H1 (cell line): ENCODE data around the gene OASL. TPM values are rescaled to one million over a fixed set of nuclear protein-coding genes. Genes with fewer than 3 reads are reported as not detected.

Experiments
- CTCF ChIA-PET: fragments of 300-600 bp; sonication (Branson Sonifier 250); formaldehyde crosslinking; loops from one replicate; lab custom pipeline; 2021; ENCODE audit not compliant: partially characterized antibody; lab: Charles Lee
- POLR2A ChIA-PET: fragments of 300-600 bp; sonication (Branson Sonifier 250); formaldehyde crosslinking; loops from one replicate; lab custom pipeline; 2021; ENCODE audit warnings: inconsistent platforms; ENCODE audit not compliant: partially characterized antibody; lab: Charles Lee
- DNase-seq, 2 experiments: peaks; one replicate each; pipeline versions ENCODE4 v3.0.0 to v3.0.0-alpha.2; 2010 to 2022; ENCODE audit warnings: low spot score in 2 of 2, low read depth in 1 of 2, mixed read lengths in 1 of 2
- FAIRE-seq: peaks from 2 replicates; lab custom pipeline; 2011; peaks lifted over from hg19 to GRCh38; lab: Jason Lieb, UNC
- H2AFZ ChIP-seq: 2 replicates; pipeline ENCODE4 v1.8.1; 2012; ENCODE audit warnings: low read length, inconsistent platforms
- H2AK5ac ChIP-seq: 2 replicates; pipeline ENCODE4 v1.6.1; 2013; ENCODE audit warnings: low read depth, low read length
- H2BK120ac ChIP-seq: replicated peaks from 2 replicates; pipeline ENCODE3; 2013; ENCODE audit warnings: low read depth, low read length, inconsistent platforms
- H2BK12ac ChIP-seq: 2 replicates; pipeline ENCODE4 v1.6.1; 2013; ENCODE audit warnings: low read depth, low read length
- H2BK15ac ChIP-seq: 2 replicates; pipeline ENCODE4 v1.6.1; 2013; ENCODE audit warnings: low read length
- H2BK20ac ChIP-seq: 2 replicates; pipeline ENCODE4 v1.6.1; 2013; ENCODE audit warnings: low read length
- H2BK5ac ChIP-seq: 2 replicates; pipeline ENCODE4 v1.6.1; 2013; ENCODE audit warnings: low read depth, low read length
- H3K14ac ChIP-seq: 2 replicates; pipeline ENCODE4 v1.6.1; 2013; ENCODE audit warnings: inconsistent platforms; ENCODE audit not compliant: insufficient read length
- H3K18ac ChIP-seq: 2 replicates; pipeline ENCODE4 v1.6.1; 2013; ENCODE audit warnings: low read length; ENCODE audit errors: extremely low read depth
- H3K23ac ChIP-seq: 2 replicates; pipeline ENCODE4 v1.6.1; 2013; ENCODE audit warnings: inconsistent platforms; ENCODE audit not compliant: insufficient read length
- H3K23me2 ChIP-seq: 2 replicates; pipeline ENCODE4 v1.6.1; 2013; ENCODE audit warnings: low read depth, low read length
- H3K27ac ChIP-seq: 2 replicates; pipeline ENCODE4 v1.6.1; 2011; ENCODE audit warnings: low read depth, low read length, inconsistent platforms
- H3K27me3 ChIP-seq, 4 experiments: replicated peaks in 1 of 4; 1 replicate in 1 of 4; 2 replicates in 3 of 4; pipeline versions ENCODE4 v1.6.1 to v1.8.1; 2011 to 2013; ENCODE audit warnings: low read length in 3 of 4, mild to moderate bottlenecking in 3 of 4, inconsistent platforms in 2 of 4, mixed read lengths in 2 of 4, moderate library complexity in 1 of 4; ENCODE audit not compliant: control insufficient read depth in 3 of 4, insufficient read depth in 3 of 4; ENCODE audit errors: extremely low read depth in 1 of 4
- H3K36me3 ChIP-seq, 4 experiments: 2 replicates each; pipeline versions ENCODE4 v1.6.1 to v1.8.1; 2011 to 2013; ENCODE audit warnings: mild to moderate bottlenecking in 4 of 4, low read length in 3 of 4, moderate library complexity in 2 of 4, control low read depth in 1 of 4, inconsistent platforms in 1 of 4; ENCODE audit not compliant: insufficient read depth in 4 of 4, control insufficient read depth in 2 of 4
- H3K4ac ChIP-seq: replicated peaks from 2 replicates; pipeline ENCODE3; 2013; ENCODE audit warnings: low read length, low read depth, mixed read lengths, inconsistent platforms; ENCODE audit not compliant: insufficient read length
- H3K4me1 ChIP-seq, 4 experiments: replicated peaks in 1 of 4; 1 replicate in 1 of 4; 2 replicates in 3 of 4; pipeline versions ENCODE4 v1.6.1 to v1.8.1; 2011 to 2013; ENCODE audit warnings: low read length in 3 of 4, inconsistent platforms in 2 of 4, mixed read lengths in 1 of 4; ENCODE audit not compliant: insufficient read depth in 4 of 4, control insufficient read depth in 3 of 4
- H3K4me2 ChIP-seq, 2 experiments: 2 replicates each; pipeline versions ENCODE4 v1.6.1 to v1.8.1; 2011 to 2013; ENCODE audit warnings: low read depth in 2 of 2, low read length in 2 of 2, control low read depth in 1 of 2, inconsistent platforms in 1 of 2, mild to moderate bottlenecking in 1 of 2; ENCODE audit not compliant: insufficient read depth in 1 of 2
- H3K4me3 ChIP-seq, 4 experiments: fragments of 200-600, 300-600 bp in 1 of 4; sonication (generic), shearing (Covaris generic), sonication (Bioruptor Twin) in 1 of 4; 2 replicates each; pipeline versions ENCODE4 v1.5.1 to v1.8.1; 2011 to 2016; ENCODE audit warnings: low read length in 4 of 4, low read depth in 3 of 4, control low read depth in 2 of 4, inconsistent platforms in 2 of 4, mild to moderate bottlenecking in 2 of 4, mixed read lengths in 1 of 4, moderate library complexity in 1 of 4; ENCODE audit not compliant: insufficient read depth in 2 of 4; ENCODE audit errors: extremely low read depth in 1 of 4
- H3K56ac ChIP-seq: replicated peaks from 2 replicates; pipeline ENCODE3; 2013; ENCODE audit warnings: low read depth, mild to moderate bottlenecking, mixed read lengths, low read length, inconsistent platforms; ENCODE audit not compliant: insufficient read length
- H3K79me1 ChIP-seq: 2 replicates; pipeline ENCODE4 v1.6.1; 2013; ENCODE audit warnings: low read depth, low read length, control low read depth
- H3K79me2 ChIP-seq, 2 experiments: 2 replicates each; pipeline versions ENCODE4 v1.6.1 to v1.8.1; 2012 to 2013; ENCODE audit warnings: low read length in 2 of 2, mild to moderate bottlenecking in 2 of 2, inconsistent platforms in 1 of 2; ENCODE audit not compliant: insufficient read depth in 2 of 2, control insufficient read depth in 1 of 2
- H3K9ac ChIP-seq, 4 experiments: replicated peaks in 1 of 4; 1 replicate in 1 of 4; 2 replicates in 3 of 4; pipeline versions ENCODE4 v1.6.1 to v1.8.1; 2011 to 2013; ENCODE audit warnings: low read depth in 3 of 4, low read length in 3 of 4, control low read depth in 2 of 4, mild to moderate bottlenecking in 2 of 4, moderate library complexity in 2 of 4, inconsistent platforms in 1 of 4; ENCODE audit errors: extremely low read depth in 1 of 4
- H3K9me3 ChIP-seq, 2 experiments: 2 replicates each; pipeline versions ENCODE4 v1.6.1 to v1.8.1; 2012 to 2013; ENCODE audit warnings: mild to moderate bottlenecking in 2 of 2, moderate library complexity in 2 of 2, control low read depth in 1 of 2, inconsistent platforms in 1 of 2, low read depth in 1 of 2, low read length in 1 of 2, mixed read lengths in 1 of 2; ENCODE audit not compliant: insufficient read depth in 2 of 2
- H4K20me1 ChIP-seq, 2 experiments: replicated peaks in 1 of 2; 2 replicates each; pipeline versions ENCODE3 to v1.8.1; 2011 to 2013; ENCODE audit warnings: inconsistent platforms in 2 of 2, low read length in 2 of 2, mild to moderate bottlenecking in 1 of 2; ENCODE audit not compliant: insufficient read depth in 2 of 2, control insufficient read depth in 1 of 2
- H4K5ac ChIP-seq: 2 replicates; pipeline ENCODE4 v1.6.1; 2013; ENCODE audit warnings: low read length, low read depth, mixed read lengths, inconsistent platforms; ENCODE audit not compliant: insufficient read length
- H4K8ac ChIP-seq: 2 replicates; pipeline ENCODE4 v1.8.0; 2013; ENCODE audit warnings: mild to moderate bottlenecking, moderate library complexity, low read length, inconsistent platforms; ENCODE audit not compliant: insufficient read depth; ENCODE audit errors: extremely low read depth
- H4K91ac ChIP-seq: replicated peaks from 2 replicates; pipeline ENCODE3; 2013; ENCODE audit warnings: low read length, mixed read lengths, inconsistent platforms; ENCODE audit not compliant: insufficient read length
- CEBPB ChIP-seq: IDR thresholded peaks from 2 replicates; pipeline ENCODE4 v1.6.1; 2012; ENCODE audit warnings: low read depth, low read length
- CREB1 ChIP-seq: IDR thresholded peaks from 2 replicates; pipeline ENCODE4 v1.6.1; 2012; ENCODE audit warnings: inconsistent platforms
- JUND ChIP-seq: IDR thresholded peaks from 2 replicates; pipeline ENCODE4 v1.6.1; 2011; ENCODE audit warnings: mild to moderate bottlenecking, improper control_type of control experiment, low read length
- KDM1A ChIP-seq: fragments of 200-600, 300-600 bp; sonication (generic); IDR thresholded peaks from 2 replicates; pipeline ENCODE4 v1.7.1; 2016; ENCODE audit warnings: mild to moderate bottlenecking, low read length, borderline replicate concordance
- KDM5A ChIP-seq: fragments of 200-600 bp; IDR thresholded peaks from 2 replicates; pipeline ENCODE4 v1.7.1; 2012; ENCODE audit warnings: mild to moderate bottlenecking, low read length, inconsistent platforms, mixed read lengths
- MAFK ChIP-seq: IDR thresholded peaks from 2 replicates; pipeline ENCODE4 v1.6.1; 2012; ENCODE audit warnings: low read depth, mild to moderate bottlenecking, improper control_type of control experiment, low read length
- WGBS, 2 experiments: shearing (Covaris generic) in 1 of 2; methylation state at CpG; one replicate each; pipeline versions ENCODE4 v1.1.6 to v1.1.7; 2013 to 2015; ENCODE audit warnings: low lambda C conversion rate in 2 of 2, mixed read lengths in 2 of 2, inconsistent platforms in 1 of 2, low coverage in 1 of 2, missing lambda C conversion rate in 1 of 2; ENCODE audit not compliant: insufficient replicate concordance in 2 of 2, insufficient coverage in 1 of 2, insufficient read length in 1 of 2; ENCODE audit errors: extremely low coverage in 1 of 2, missing lambda C conversion rate in 1 of 2; 5-methylcytosine and 5-hydroxymethylcytosine counted together
- polyA plus RNA-seq, 7 experiments: library from polyadenylated mRNA; depleted of rRNA in 3 of 7; stranded (reverse) in 5 of 7; unstranded in 2 of 7; fragments of >200 nt in 5 of 7; fragments of 200-250 nt in 2 of 7; gene quantifications; 1 replicate in 5 of 7; 2 replicates in 1 of 7; 4 replicates in 1 of 7; pipeline versions ENCODE4 v1.2.1 to v1.2.3, GENCODE V29; 2011 to 2013; ENCODE audit warnings: missing spikeins in 2 of 7, mixed read lengths in 2 of 7
- total RNA-seq: library from RNA; stranded (reverse); fragmentation: NEBNext Ultra II Directional; extraction: Animal tissue kit (Norgen Biotek cat#: 25700); gene quantifications from 2 replicates; pipeline ENCODE4 v1.2.1, GENCODE V29; 2021
- TF ChIP-seq, protein P1 (sequence below), 3 experiments: IDR thresholded peaks; 1 replicate in 2 of 3; 2 replicates in 1 of 3; pipeline versions ENCODE4 v1.5.1 to v1.6.1; 2011; ENCODE audit warnings: low read length in 3 of 3, mild to moderate bottlenecking in 3 of 3, inconsistent platforms in 2 of 3, low read depth in 1 of 3, moderate library complexity in 1 of 3; ENCODE audit not compliant: insufficient read depth in 1 of 3; ENCODE audit errors: control extremely low read depth in 1 of 3

The OASL gene
- total and polyA plus RNA-seq, 2 of the 8 experiments (the other 6 are each of a cell fraction or from before 2014, with no cell fraction given) = not detected

- Histone ChIP-seq H2BK5ac (no peak overlapping the region), H2AFZ (0 out of 2 replicates have a peak overlapping the region, but pooled peaks have one; percentile 5), H2BK15ac (no peak overlapping the region), H3K9ac (no peak overlapping the region), H3K4me2 (no peak overlapping the region), H4K5ac (no peak overlapping the region), H3K4me1 (peaks cover 0 to 4% (median 3%) of the 10 kb centered on the region in 4 experiments; a peak in 4 of 7 replicates), H3K4me3 (no peak overlapping the region), H3K27ac (no peak overlapping the region), H3K79me1 (no peaks in the 10 kb centered on the region)
- DNase-seq = no peak
- ChIA-PET POLR2A (interaction anchor here (0.8 kb wide), 1 partner anchor 18 kb away, joined by 5 read pairs; no protein-coding TSS in a partner anchor), CTCF (interaction anchor here (0.6 to 3.2 kb wide), 16 partner anchors 10 to 1052 kb away, joined by 3 to 13 read pairs (median 3); partner anchors contain the start of genes HNF1A and OASL)
- FAIRE-seq = no peak
- no peak for TF ChIP-seq JUND
- no peak for TF ChIP-seq MAFK
- TF ChIP-seq, protein P1, sequence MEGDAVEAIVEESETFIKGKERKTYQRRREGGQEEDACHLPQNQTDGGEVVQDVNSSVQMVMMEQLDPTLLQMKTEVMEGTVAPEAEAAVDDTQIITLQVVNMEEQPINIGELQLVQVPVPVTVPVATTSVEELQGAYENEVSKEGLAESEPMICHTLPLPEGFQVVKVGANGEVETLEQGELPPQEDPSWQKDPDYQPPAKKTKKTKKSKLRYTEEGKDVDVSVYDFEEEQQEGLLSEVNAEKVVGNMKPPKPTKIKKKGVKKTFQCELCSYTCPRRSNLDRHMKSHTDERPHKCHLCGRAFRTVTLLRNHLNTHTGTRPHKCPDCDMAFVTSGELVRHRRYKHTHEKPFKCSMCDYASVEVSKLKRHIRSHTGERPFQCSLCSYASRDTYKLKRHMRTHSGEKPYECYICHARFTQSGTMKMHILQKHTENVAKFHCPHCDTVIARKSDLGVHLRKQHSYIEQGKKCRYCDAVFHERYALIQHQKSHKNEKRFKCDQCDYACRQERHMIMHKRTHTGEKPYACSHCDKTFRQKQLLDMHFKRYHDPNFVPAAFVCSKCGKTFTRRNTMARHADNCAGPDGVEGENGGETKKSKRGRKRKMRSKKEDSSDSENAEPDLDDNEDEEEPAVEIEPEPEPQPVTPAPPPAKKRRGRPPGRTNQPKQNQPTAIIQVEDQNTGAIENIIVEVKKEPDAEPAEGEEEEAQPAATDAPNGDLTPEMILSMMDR (IDR thresholded peaks at IDR 0.05; ENCODE audit: control extremely low read depth in 1 of 3, insufficient read depth in 1 of 3, low read depth in 1 of 3, low read length in 3 of 3) = peak in 2 of 3 experiments; percentile 12 to 36; a peak in 2 of 4 replicates
- no peak for TF ChIP-seq CREB1
- no peak for TF ChIP-seq KDM5A
- TF ChIP-seq CEBPB = no peak
- 0 out of 2 replicates have a peak, but pooled peaks have one; percentile 27 for TF ChIP-seq KDM1A
- TF ChIP-seq, all 59 proteins: peak for 2
- no peak overlapping the region for H2BK12ac ChIP-seq
- 86% methylated on average over 10 of the region's 10 CpGs; no CpG with 5 or more reads in 1 of the 2 experiments for WGBS, 2 experiments
- H4K91ac ChIP-seq = no peak overlapping the region
- no peaks in the 10 kb centered on the region for H3K27me3 ChIP-seq
- H3K79me2 ChIP-seq = no peaks in the 10 kb centered on the region
- no peak overlapping the region for H3K18ac ChIP-seq
- no peaks in the 10 kb centered on the region for H3K36me3 ChIP-seq
- H3K14ac ChIP-seq = no peak overlapping the region
- no peaks in the 10 kb centered on the region for H4K20me1 ChIP-seq
- H4K8ac ChIP-seq = no peak overlapping the region
- H3K23me2 ChIP-seq = no peaks in the 10 kb centered on the region
- no peak overlapping the region for H3K23ac ChIP-seq
- H3K56ac ChIP-seq = no peak overlapping the region
- no peak overlapping the region for H3K4ac ChIP-seq
- H2AK5ac ChIP-seq = no peak overlapping the region; the same call in 1 of the 2 replicates
- H2BK20ac ChIP-seq = no peak overlapping the region
- no peak overlapping the region for H2BK120ac ChIP-seq
- H3K9me3 ChIP-seq = no peaks in the 10 kb centered on the region
Observed at GRCh38 chr12:121026274-121027045, 12.6 kb downstream of the OASL start.
